ENCODE results near the gene CD200R1L.

Gene CD200R1L, protein sequence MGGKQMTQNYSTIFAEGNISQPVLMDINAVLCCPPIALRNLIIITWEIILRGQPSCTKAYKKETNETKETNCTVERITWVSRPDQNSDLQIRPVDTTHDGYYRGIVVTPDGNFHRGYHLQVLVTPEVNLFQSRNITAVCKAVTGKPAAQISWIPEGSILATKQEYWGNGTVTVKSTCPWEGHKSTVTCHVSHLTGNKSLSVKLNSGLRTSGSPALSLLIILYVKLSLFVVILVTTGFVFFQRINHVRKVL

DNA sequence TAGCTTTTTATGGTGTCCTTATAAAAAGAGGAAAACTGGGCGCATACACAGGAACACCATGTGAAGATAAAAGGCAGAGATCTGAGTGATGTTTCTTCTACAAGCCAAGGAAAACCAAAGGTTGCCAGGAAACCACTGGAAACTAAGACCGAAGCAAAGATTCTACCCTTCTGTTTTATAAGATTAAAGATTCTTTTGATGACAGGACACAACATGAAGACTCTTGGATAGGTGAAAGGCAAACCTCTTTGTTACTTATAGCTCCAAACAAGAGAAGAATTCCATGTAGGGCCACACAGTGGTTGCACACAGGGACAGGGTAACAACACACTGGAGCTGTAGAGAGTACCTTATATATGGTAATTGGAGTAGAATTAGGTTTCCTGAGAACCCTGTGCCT lies at the start of gene CD200R1L:
Gene CD200R1L, minus strand, starts transcription at position 101 of the 400 bp plus-strand sequence. CDS start 17,497 bp downstream, outside the sequence.
- peaks cover 51% of the 10 kb centered on the region for H3K9me3 Mint-ChIP-seq
- ATAC-seq: no peak
- H3K27ac Mint-ChIP-seq: peak within 1 kb of the TSS; percentile 70
- no peak for DNase-seq
- no peaks in the 10 kb centered on the region for H3K27me3 Mint-ChIP-seq
- peak within 1 kb of the TSS; percentile 39 for H3K4me3 Mint-ChIP-seq
- peaks cover 33% of the 10 kb centered on the region for H3K4me1 Mint-ChIP-seq
- H3K36me3 Mint-ChIP-seq (ENCODE audit: low read depth): peaks cover 10% of the 10 kb centered on the region

DNA sequence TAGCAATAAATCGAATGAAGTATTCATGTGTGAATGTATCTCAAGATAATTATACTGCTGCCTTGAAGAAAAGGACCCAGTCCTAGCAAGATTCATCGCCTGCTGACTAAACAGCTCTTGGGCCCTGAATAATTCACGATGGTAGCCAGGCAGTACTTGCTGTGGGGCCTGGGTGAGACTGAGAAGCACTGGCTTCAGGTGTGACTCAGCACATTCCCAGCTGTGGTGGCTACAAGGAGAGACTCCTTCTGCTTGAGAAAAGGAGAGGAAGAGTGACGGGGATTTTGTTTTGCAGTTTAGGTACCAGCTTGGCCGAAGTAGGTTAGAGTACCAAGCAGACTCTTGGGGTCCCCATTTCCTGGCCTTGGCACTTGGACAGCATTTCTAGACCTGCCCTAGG lies 47.6 kb upstream of the CD200R1L start:
- H3K9me3 Mint-ChIP-seq: no peaks in the 10 kb centered on the region
- DNase-seq (no peak), ATAC-seq (no peak)
- peaks cover 1% of the 10 kb centered on the region for H3K36me3 Mint-ChIP-seq (ENCODE audit: low read depth)
- H3K27me3 Mint-ChIP-seq: peaks cover 1% of the 10 kb centered on the region
- H3K27ac Mint-ChIP-seq: no peak overlapping the region
- no peak overlapping the region for H3K4me3 Mint-ChIP-seq
- H3K4me1 Mint-ChIP-seq: no peaks in the 10 kb centered on the region

DNA sequence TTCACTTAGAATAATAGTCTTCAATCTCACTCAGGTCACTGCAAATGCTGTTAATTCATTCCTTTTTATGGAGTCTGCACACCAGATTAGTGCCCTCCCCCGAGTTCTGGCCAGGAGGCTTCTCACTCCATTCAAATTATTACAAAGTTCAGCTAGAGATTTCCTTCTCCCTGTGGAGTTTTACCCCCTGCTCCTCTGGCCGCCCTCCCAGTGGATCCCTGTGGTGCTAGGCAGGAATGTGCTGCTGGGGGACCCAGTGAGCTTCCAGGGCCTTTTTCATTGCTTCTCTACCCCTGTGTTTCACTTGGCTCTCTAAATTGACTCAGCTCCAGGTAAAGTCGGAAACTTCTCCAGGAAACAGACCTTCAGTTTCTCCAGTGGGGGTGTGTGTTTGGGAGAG lies 42.7 kb upstream of the CD200R1L start:
- ATAC-seq (no peak), DNase-seq (no peak)
- Mint-ChIP-seq H3K4me3 (no peak overlapping the region), H3K27me3 (peaks cover 4% of the 10 kb centered on the region), H3K27ac (no peak overlapping the region), H3K4me1 (no peaks in the 10 kb centered on the region), H3K36me3 (ENCODE audit: low read depth) (peaks cover 1% of the 10 kb centered on the region), H3K9me3 (no peaks in the 10 kb centered on the region)

DNA sequence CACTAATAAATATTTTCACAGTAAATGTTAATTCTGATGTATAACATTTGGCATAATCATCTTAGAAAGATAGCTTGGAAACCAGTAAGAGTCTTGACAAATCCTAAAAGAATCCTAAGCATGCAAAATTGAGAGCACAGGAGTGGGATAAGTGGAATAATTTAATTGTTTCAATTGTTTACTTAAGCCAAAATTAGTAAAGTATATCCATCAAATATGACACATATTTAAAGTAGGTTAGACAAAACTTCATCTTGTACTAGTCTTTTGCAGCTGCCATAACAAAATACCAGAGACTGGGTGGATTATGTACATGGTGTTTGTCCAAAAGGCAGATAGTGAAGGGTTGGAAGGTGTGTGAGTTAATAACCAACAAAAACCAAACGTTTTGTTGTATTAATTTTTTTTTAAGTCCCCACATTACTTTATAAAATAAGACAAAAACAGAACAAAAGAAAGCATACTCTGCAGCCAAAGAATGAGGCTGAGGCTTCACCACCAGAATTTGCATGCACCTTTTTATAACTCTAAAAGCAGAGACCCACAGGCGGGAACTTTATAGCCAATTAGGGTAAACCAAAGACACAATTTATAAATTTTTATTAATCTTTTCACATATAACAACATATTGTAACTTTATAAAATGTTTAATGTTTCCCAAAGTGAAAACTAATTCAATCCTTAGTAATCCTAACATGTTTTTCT lies 41.9 kb upstream of the CD200R1L start:
- no peak overlapping the region for H3K27ac Mint-ChIP-seq
- peaks cover 1% of the 10 kb centered on the region for H3K36me3 Mint-ChIP-seq (ENCODE audit: low read depth)
- H3K4me3 Mint-ChIP-seq: no peak overlapping the region
- H3K9me3 Mint-ChIP-seq: no peaks in the 10 kb centered on the region
- H3K4me1 Mint-ChIP-seq: no peaks in the 10 kb centered on the region
- peaks cover 4% of the 10 kb centered on the region for H3K27me3 Mint-ChIP-seq
- no peak for DNase-seq
- ATAC-seq: no peak

DNA sequence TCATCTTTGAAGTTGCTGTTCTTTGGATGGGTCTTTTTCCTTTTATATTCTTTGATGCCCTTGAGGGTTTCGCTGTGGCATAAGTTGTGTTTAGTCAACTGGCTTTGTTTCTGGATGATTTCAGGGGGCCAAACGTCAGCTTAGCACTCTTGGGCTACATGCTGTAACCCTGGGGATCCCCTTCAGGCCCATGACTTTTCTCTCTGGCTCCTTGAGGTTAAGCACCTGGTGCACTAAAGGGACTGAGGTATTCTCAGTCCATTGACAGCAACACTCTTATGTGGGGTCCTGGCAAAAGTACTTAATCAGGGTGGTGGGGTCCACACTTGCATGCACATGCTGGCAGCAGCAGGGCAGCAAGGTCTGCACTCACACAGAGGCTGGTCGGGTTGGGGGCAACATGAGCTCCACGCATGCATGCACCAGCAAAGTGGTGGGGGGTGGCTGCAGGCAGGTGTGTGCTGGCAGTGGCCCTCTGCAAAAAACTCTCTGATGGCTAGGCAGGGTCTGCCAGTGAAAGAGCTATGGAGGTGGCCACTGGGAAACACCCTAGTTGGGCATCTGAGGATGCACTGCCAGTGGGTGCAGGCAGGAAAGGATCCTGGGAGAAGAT lies 38.1 kb upstream of the CD200R1L start:
- Mint-ChIP-seq H3K9me3 (no peaks in the 10 kb centered on the region), H3K4me3 (no peak overlapping the region), H3K27me3 (peaks cover 3% of the 10 kb centered on the region), H3K36me3 (ENCODE audit: low read depth) (no peaks in the 10 kb centered on the region), H3K4me1 (no peaks in the 10 kb centered on the region), H3K27ac (no peak overlapping the region)
- DNase-seq: no peak
- no peak for ATAC-seq

DNA sequence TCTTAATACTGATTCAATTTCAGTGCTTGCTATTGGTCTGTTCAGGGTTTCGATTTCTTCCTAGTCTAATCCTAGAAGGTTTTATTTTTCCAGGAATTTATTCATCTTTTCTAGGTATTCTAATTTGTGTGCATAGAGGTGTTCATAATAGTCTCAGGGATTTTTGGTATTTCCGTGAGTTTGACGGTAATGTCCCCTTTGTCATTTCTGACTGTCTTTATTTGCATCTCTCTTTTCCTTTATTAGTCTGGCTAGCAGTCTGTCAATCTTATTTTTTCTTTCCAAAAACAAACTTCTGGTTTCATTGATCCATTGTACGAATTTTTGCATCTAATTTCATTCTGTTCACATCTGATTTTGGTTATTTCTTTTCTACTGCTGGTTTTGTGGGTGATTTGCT lies 35.2 kb upstream of the CD200R1L start:
- Mint-ChIP-seq H3K4me1 (no peaks in the 10 kb centered on the region), H3K27ac (no peak overlapping the region), H3K4me3 (no peak overlapping the region), H3K36me3 (ENCODE audit: low read depth) (no peaks in the 10 kb centered on the region), H3K27me3 (no peaks in the 10 kb centered on the region), H3K9me3 (no peaks in the 10 kb centered on the region)
- DNase-seq: no peak
- no peak for ATAC-seq

DNA sequence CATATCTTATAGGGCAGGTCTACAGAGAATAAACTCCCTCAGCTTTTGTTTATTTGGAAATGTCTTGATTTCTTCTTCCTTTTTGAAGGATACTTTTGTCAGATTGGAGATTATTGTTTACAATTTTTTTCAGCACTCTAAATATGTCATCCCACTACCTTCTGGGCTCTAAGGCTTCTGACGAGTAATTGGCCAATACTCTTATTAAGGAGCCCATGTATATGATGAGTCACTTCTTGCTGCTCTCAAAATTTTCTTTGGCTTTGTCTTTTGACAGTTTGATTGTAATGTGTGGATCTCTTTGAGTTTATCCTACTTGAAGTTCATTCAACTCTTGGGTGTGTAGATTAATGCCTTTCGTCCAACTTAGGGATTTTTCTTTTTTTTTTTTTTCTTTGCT lies 28.9 kb upstream of the CD200R1L start:
- no peak for ATAC-seq
- Mint-ChIP-seq H3K9me3 (peaks cover 6% of the 10 kb centered on the region), H3K27ac (no peak overlapping the region), H3K4me3 (no peak overlapping the region), H3K4me1 (peaks cover 6% of the 10 kb centered on the region), H3K27me3 (no peaks in the 10 kb centered on the region), H3K36me3 (ENCODE audit: low read depth) (peaks cover 4% of the 10 kb centered on the region)
- no peak for DNase-seq

DNA sequence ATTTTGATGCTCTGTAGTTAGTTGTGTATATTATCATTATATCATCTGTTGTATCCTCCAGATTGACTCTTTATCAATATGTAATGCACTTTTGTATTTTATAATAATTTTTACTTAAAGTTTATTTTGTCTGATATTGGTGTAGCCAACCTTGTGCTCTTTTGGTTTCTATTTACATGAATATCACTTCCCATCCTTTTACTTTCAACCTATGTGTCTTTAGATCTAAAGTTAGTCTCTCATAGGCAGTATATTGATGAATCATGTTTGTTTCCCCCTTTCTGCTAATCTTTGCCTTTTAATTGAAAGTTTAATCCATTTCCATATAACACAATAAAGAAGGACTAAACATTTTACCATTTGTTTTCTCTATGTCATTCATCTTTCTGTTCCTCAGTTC lies 28.1 kb upstream of the CD200R1L start:
- peaks cover 14% of the 10 kb centered on the region for H3K9me3 Mint-ChIP-seq
- peaks cover 6% of the 10 kb centered on the region for H3K4me1 Mint-ChIP-seq
- H3K4me3 Mint-ChIP-seq: no peak overlapping the region
- ATAC-seq (no peak), DNase-seq (no peak)
- peaks cover 11% of the 10 kb centered on the region for H3K36me3 Mint-ChIP-seq (ENCODE audit: low read depth)
- H3K27ac Mint-ChIP-seq: no peak overlapping the region
- H3K27me3 Mint-ChIP-seq: no peaks in the 10 kb centered on the region

DNA sequence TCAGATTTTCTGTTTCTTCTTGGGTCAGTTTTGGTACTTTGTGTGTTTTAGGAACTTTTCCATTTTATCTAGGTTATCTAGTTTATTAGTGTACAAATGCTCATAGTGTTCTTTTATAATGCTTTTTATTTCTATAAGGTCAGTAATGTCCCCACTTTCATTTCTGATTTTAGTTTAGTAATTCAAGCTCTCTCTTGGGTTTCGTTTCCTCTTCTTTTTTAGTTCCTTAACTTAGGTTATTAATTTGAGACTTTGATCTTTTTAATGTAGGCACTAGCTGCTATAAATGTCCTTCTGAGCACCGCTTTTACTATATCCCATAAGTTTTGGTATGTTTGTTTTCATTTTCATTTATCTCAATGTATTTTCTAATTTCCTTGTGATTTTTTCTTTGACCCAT lies 27.0 kb upstream of the CD200R1L start:
- Mint-ChIP-seq H3K9me3 (peaks cover 19% of the 10 kb centered on the region), H3K4me1 (peaks cover 6% of the 10 kb centered on the region), H3K36me3 (ENCODE audit: low read depth) (peaks cover 12% of the 10 kb centered on the region), H3K27ac (no peak overlapping the region), H3K27me3 (no peaks in the 10 kb centered on the region), H3K4me3 (no peak overlapping the region)
- DNase-seq: no peak
- ATAC-seq: no peak

DNA sequence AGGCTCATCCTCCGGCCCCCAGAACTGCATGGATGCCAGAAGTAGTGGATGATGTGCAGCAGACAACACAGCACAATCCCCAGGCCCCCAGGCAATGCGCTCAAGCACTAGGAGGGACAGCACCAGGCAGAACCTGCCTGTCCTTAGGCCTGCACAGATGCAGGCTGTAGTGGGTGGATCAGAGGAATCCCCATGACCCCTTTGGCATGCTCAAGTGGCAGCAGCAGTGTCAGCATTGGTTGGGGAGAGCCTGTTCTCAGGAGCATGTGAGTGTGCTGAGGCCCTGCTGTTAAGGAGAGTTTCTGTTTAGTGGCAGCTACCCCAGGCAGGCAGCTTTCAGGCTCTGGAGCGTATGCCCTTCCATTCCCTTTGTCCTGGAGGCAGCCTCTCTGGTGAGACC lies 25.1 kb upstream of the CD200R1L start:
- peaks cover 12% of the 10 kb centered on the region for H3K36me3 Mint-ChIP-seq (ENCODE audit: low read depth)
- ATAC-seq: no peak
- DNase-seq: no peak
- no peak overlapping the region for H3K27ac Mint-ChIP-seq
- peaks cover 28% of the 10 kb centered on the region for H3K9me3 Mint-ChIP-seq
- H3K4me1 Mint-ChIP-seq: peaks cover 6% of the 10 kb centered on the region
- H3K4me3 Mint-ChIP-seq: no peak overlapping the region
- peaks cover under 1% of the 10 kb centered on the region for H3K27me3 Mint-ChIP-seq

DNA sequence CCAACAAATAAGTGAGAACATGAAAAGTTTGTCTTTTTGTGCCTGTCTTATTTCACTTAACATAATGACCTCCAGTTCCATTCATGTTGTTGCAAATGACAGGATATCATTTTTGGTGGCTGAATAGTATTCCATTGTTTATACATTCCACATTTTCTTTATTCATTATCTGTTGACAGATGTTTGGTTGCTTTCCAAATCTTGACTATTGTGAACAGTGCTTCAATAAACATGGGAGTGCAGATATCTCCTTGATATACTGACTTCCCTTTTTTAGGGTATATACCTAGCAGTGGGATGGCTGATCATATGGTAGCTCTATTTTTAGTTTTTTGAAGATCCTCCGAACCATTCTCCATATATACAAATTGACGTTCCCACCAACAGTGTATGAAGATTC lies 19.1 kb upstream of the CD200R1L start:
- H3K9me3 Mint-ChIP-seq: peaks cover 28% of the 10 kb centered on the region
- H3K4me3 Mint-ChIP-seq: no peak overlapping the region
- no peak overlapping the region for H3K27ac Mint-ChIP-seq
- DNase-seq: no peak
- H3K36me3 Mint-ChIP-seq (ENCODE audit: low read depth): peaks cover 8% of the 10 kb centered on the region
- H3K27me3 Mint-ChIP-seq: peaks cover 2% of the 10 kb centered on the region
- peaks cover 3% of the 10 kb centered on the region for H3K4me1 Mint-ChIP-seq
- no peak for ATAC-seq

DNA sequence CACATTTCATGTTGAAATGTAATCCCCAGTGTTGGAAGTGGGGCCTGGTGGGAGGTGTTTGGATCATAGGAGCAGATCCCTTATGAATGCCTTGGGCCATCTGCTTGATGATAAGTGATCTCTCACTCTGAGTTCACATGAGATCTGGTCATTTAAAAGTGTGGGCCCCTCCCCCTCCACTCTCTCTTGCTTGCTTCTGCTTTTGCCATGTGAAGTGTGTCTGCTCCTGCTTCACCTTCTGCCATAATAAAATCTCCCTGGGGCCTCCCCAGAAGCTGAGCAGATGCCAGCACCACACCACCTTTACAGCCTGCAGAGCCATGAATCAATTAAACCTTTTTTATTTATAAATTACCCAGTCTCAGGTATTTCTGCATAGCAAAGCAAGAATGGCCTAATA lies 14.2 kb upstream of the CD200R1L start:
- DNase-seq: no peak
- Mint-ChIP-seq H3K27me3 (no peaks in the 10 kb centered on the region), H3K9me3 (peaks cover 9% of the 10 kb centered on the region), H3K4me1 (peaks cover 35% of the 10 kb centered on the region), H3K36me3 (ENCODE audit: low read depth) (peaks cover 2% of the 10 kb centered on the region), H3K4me3 (no peak overlapping the region), H3K27ac (no peak overlapping the region)
- ATAC-seq: no peak

DNA sequence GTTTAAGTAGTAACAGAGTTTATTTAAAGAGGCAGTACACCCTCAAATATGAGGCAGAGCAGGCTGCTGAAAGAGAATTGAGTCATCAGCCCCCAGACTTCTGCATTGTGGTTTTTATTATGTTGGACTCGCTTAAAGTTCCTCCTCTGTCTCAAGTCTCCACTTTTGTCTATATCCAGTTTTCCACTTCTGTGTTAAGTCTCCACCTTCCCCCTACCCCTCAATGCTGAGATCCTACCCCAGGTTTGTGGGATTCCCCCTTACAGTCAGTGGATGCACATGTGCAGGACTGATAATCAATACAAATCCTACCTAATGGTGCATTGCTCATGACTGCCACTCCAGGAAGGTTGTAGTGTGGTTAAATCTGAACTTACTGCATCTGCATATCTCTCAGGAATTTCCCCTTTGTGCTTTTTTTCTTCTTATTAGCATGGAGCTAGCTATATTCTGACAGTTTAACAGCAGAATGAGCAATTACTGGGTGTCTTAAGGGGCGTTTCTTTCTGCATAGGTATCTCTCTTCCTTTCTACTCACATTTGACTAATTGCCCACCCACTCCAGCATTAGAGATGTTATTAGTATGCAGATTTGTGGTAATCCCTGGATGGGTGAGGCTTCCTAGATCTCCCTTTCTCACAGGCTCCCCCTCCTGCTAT lies 11.9 kb upstream of the CD200R1L start:
- peaks cover 2% of the 10 kb centered on the region for H3K36me3 Mint-ChIP-seq (ENCODE audit: low read depth)
- no peaks in the 10 kb centered on the region for H3K27me3 Mint-ChIP-seq
- DNase-seq (peak; percentile 17), ATAC-seq (peak; percentile 88)
- H3K4me1 Mint-ChIP-seq: peaks cover 36% of the 10 kb centered on the region
- peak overlapping the region; percentile 49 for H3K4me3 Mint-ChIP-seq
- H3K27ac Mint-ChIP-seq: peak overlapping the region; percentile 80
- H3K9me3 Mint-ChIP-seq: peaks cover 13% of the 10 kb centered on the region

DNA sequence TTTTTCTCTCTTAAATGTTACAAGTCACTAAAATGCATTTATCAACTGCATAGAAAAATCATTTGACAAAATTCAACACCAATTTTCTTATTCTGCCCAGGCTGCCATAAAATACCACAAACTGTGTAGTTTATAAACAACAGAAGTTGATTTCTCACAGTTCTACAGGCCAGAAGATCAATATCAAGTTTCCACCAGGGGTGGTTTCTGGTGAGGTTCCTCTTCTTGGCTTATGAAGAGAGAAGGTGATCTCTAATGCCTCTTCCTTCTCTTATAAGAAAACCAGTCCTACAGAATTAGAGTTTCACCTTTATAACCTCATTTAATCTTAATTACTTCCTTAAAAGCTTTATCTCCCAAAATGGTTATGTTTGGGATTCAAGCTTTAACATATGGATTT lies 10.9 kb upstream of the CD200R1L start:
- Mint-ChIP-seq H3K9me3 (peaks cover 14% of the 10 kb centered on the region), H3K4me1 (peaks cover 36% of the 10 kb centered on the region), H3K27ac (peak overlapping the region; percentile 80), H3K36me3 (ENCODE audit: low read depth) (peaks cover 2% of the 10 kb centered on the region), H3K4me3 (no peak overlapping the region), H3K27me3 (no peaks in the 10 kb centered on the region)
- DNase-seq (no peak), ATAC-seq (no peak)

DNA sequence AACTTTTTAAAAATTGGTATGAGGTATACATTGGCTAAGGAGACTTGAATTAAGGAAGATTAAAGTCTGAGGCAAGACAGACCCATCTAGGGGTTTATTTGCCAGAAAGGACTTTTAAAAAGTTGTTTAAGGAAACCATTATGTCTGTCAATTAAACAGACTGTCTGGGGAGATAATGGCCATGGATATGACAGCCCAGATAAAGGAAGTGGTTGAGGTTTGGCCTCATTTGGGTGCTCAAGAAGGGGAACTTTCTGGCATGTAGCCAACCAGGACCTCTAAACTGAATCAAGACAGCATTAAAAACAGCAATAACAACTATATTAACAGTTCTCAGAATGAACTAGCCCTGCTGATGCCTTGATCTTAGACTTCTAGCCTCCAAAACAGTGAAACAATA lies 9.9 kb upstream of the CD200R1L start:
- ATAC-seq: no peak
- Mint-ChIP-seq H3K9me3 (peaks cover 23% of the 10 kb centered on the region), H3K4me3 (no peak overlapping the region)

More for the DNA sequence above, 9.9 kb upstream of the CD200R1L start:
- Mint-ChIP-seq H3K4me1 (peaks cover 36% of the 10 kb centered on the region), H3K27me3 (no peaks in the 10 kb centered on the region), H3K27ac (no peak overlapping the region), H3K36me3 (ENCODE audit: low read depth) (peaks cover 8% of the 10 kb centered on the region)
- no peak for DNase-seq
